OCI-LY7 (cell line): ENCODE data around the gene COG7.

ENCODE experiments used
- EZH2phosphoT487 ChIP-seq: fragments of 200-600 bp; sonication (generic); IDR thresholded peaks from 2 replicates; pipeline ENCODE4 v1.6.1; 2018; ENCODE audit warnings: low read depth, borderline replicate concordance, mild to moderate bottlenecking, mixed run types, antibody characterized with exemption, low read length, moderate library complexity, mixed read lengths
- TF ChIP-seq, protein P1 (sequence below): fragments of 200-600 bp; sonication (generic); conservative IDR thresholded peaks from 2 replicates; pipeline ENCODE4 v1.5.1; 2014; ENCODE audit warnings: mild to moderate bottlenecking, antibody characterized with exemption, low read length, moderate library complexity, mixed read lengths

DNA sequence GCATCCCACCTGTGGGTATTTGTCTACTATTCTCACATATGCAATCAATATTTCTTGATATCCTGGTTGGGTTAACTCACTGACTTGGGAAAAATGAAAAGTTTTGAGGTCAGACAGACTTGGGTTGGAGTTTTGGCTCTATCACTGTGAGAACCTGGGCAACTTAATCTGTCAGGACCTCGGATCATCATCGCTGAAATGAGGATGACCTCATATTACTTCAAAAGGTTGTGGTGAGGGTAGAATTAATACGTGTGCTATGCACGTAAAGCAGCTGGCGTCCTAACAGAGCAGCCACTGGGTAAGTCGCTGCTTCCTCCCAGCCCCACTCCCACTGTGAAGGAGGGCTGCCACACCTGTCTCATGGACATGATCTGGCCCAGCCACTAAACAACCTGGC, 57.3 kb downstream of the COG7 start:
- TF ChIP-seq, protein P1, sequence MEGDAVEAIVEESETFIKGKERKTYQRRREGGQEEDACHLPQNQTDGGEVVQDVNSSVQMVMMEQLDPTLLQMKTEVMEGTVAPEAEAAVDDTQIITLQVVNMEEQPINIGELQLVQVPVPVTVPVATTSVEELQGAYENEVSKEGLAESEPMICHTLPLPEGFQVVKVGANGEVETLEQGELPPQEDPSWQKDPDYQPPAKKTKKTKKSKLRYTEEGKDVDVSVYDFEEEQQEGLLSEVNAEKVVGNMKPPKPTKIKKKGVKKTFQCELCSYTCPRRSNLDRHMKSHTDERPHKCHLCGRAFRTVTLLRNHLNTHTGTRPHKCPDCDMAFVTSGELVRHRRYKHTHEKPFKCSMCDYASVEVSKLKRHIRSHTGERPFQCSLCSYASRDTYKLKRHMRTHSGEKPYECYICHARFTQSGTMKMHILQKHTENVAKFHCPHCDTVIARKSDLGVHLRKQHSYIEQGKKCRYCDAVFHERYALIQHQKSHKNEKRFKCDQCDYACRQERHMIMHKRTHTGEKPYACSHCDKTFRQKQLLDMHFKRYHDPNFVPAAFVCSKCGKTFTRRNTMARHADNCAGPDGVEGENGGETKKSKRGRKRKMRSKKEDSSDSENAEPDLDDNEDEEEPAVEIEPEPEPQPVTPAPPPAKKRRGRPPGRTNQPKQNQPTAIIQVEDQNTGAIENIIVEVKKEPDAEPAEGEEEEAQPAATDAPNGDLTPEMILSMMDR: no peak
- TF ChIP-seq EZH2phosphoT487: no peak
